HG02884 (cell line): Measurements from ENCODE around the gene CEMIP2.
"Not testable (repeated sequence)": the region's sequence is repeated elsewhere in the genome, so short reads cannot be mapped to it uniquely, and the experiment has no call there.

Source experiments
- ATAC-seq: cut with Tn5 transposase; IDR thresholded peaks from one replicate; pipeline ENCODE4 v1.9.1; 2021; ENCODE audit warnings: mild to moderate bottlenecking, moderate library complexity; ENCODE audit not compliant: unreplicated experiment

Gene CEMIP2, protein sequence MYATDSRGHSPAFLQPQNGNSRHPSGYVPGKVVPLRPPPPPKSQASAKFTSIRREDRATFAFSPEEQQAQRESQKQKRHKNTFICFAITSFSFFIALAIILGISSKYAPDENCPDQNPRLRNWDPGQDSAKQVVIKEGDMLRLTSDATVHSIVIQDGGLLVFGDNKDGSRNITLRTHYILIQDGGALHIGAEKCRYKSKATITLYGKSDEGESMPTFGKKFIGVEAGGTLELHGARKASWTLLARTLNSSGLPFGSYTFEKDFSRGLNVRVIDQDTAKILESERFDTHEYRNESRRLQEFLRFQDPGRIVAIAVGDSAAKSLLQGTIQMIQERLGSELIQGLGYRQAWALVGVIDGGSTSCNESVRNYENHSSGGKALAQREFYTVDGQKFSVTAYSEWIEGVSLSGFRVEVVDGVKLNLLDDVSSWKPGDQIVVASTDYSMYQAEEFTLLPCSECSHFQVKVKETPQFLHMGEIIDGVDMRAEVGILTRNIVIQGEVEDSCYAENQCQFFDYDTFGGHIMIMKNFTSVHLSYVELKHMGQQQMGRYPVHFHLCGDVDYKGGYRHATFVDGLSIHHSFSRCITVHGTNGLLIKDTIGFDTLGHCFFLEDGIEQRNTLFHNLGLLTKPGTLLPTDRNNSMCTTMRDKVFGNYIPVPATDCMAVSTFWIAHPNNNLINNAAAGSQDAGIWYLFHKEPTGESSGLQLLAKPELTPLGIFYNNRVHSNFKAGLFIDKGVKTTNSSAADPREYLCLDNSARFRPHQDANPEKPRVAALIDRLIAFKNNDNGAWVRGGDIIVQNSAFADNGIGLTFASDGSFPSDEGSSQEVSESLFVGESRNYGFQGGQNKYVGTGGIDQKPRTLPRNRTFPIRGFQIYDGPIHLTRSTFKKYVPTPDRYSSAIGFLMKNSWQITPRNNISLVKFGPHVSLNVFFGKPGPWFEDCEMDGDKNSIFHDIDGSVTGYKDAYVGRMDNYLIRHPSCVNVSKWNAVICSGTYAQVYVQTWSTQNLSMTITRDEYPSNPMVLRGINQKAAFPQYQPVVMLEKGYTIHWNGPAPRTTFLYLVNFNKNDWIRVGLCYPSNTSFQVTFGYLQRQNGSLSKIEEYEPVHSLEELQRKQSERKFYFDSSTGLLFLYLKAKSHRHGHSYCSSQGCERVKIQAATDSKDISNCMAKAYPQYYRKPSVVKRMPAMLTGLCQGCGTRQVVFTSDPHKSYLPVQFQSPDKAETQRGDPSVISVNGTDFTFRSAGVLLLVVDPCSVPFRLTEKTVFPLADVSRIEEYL (N-terminal part only)

GRCh38 chr9:71768388-71769174, at the start of gene CEMIP2:
Gene CEMIP2, minus strand, starts transcription at chr9:71768513. Its CDS starts 18,140 bp downstream, at chr9:71750373.
- peak; percentile 76 for ATAC-seq

- ATAC-seq: no peak
Observed at GRCh38 chr9:71816916-71817451, 48.7 kb upstream of the CEMIP2 start.

GRCh38 chr9:71814815-71815214, 46.5 kb upstream of the CEMIP2 start:
- ATAC-seq: no peak

GRCh38 chr9:71814226-71814625, 45.9 kb upstream of the CEMIP2 start:
- no peak for ATAC-seq

GRCh38 chr9:71812385-71812784, 44.1 kb upstream of the CEMIP2 start:
- ATAC-seq: no peak

DNA sequence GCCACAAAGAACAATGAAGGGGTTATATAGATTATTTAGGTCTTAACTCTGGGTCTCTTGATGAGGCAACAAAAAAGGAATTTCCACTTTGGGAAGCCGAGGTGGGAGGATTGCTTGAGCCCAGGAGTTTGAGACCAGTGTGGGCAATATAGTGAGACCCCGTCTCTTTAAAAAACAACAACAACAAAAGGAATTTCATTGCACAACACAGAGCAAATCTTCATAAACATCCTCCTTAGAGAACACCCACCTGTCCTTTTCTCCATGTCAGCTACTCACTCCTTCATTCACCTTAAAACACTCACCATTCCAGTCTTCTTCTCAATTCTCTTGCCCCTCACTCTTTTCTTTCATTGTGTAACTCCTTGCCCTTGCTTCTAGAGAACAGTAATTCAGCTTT, 39.8 kb upstream of the CEMIP2 start:
- no peak for ATAC-seq

DNA sequence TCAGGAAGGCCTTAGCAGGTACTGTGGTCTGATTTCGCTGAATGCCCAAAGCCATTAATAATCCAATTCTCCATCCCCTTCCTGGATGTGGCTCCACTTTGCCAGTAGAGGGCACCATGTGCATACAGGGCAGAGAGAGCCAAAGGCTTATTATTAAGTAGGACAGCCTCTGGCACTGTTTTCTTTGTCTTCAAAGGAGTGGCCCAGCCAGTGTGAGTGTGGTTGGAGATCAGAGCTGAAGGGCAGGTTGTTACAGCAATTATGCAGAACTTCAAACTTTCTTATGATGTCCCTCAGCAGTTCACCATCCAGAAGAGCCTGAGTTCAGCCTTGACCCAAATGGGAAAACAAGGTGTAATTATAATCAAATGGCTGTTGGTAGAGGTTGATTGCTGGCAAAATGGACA, 38.6 kb upstream of the CEMIP2 start:
- peak; percentile 92 for ATAC-seq

- not testable (repeated sequence) for ATAC-seq
Observed at GRCh38 chr9:71805096-71805495, 36.8 kb upstream of the CEMIP2 start.

GRCh38 chr9:71801826-71802225, 33.5 kb upstream of the CEMIP2 start:
- no peak for ATAC-seq

- no peak for ATAC-seq
Observed at GRCh38 chr9:71797266-71797665, 29.0 kb upstream of the CEMIP2 start.

DNA sequence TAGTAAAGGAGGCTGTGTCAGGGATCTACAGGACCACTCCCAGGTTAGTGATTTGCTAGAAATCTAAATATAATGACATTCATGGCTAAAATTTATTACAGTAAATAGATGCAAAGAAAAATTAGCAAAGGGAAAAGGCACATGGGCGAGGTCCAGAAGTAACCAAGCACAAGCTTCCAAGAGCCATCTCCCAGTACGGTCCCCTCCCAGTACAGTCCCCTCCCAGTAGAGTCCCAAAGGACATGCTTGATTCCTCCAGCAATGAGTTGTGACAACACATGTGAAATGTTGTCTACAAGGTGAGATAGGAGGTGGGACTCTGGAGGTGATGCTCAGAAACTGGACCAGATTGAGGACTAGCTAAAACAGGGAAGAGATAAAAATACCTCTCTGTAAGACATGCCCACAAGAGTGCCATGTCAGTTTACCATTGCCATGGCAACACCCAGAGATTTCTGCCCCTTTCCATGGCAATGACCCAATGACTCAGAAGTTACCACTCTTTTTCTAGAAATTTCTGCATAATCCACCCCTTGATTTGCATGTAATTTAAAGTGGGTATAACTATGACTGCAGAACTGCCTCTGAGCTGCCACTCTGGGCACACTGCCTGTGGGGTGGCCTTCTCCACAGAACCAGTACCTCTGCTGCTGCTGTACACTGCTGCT, 27.9 kb upstream of the CEMIP2 start:
- ATAC-seq: no peak

- ATAC-seq: peak; percentile 95
Observed at GRCh38 chr9:71795097-71795813, 26.9 kb upstream of the CEMIP2 start.

- ATAC-seq: no peak
Observed at GRCh38 chr9:71793386-71794105, 25.2 kb upstream of the CEMIP2 start.

DNA sequence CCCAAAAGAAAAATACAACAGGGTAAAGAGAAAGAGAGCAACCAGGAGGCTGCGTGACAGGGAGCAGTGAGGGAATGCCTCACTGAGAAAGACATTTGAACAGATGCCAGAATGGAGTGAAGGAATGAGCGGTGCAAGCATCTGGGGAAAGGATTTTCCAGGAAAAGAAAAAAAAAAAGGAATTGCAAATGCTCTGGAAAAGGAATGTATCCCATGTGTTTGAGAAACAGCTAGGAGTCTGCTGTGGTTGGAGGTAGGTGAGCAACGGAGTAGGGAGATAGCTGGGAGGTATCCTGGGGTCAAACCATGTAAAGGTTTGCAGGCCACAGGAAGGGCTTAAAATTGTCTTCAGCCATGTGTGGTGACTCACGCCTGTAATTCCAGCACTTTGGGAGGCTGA, 23.6 kb upstream of the CEMIP2 start:
- no peak for ATAC-seq

GRCh38 chr9:71790296-71790695, 22.0 kb upstream of the CEMIP2 start:
- ATAC-seq: no peak

- peak; percentile 45 for ATAC-seq
Observed at GRCh38 chr9:71783120-71783523, 14.8 kb upstream of the CEMIP2 start.

DNA sequence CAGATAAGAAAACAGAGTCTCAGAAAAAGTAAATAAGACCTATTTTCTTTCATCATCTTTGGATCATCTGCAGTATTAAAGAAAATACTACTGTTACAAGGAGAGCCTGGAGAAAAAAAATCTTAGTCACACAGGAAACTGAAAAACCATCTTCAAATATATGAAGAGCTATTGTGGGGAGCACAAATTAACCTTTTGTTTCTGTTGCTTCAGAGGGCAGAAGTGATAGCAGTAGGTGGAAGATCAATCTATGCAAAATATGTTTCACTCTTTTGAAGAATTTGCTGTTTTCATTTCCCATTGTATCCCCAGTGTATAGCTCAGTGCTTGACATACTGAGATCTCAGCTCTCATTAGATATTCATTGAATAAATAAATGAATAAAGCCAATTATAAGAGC, 13.1 kb upstream of the CEMIP2 start:
- peak; percentile 79 for ATAC-seq

- no peak for ATAC-seq
Observed at GRCh38 chr9:71780953-71781352, 12.6 kb upstream of the CEMIP2 start.
